ENCODE data around the gene ASAP2.

ASAP2 gene

GRCh38 chr2:9205963-9206948 is at the start of gene ASAP2:
Gene ASAP2, plus strand, starts transcription at chr2:9206812. Its CDS starts 293 bp downstream, at chr2:9207105.
- DNase-seq, result peak; percentile 21 to 40

GRCh38 chr2:9158786-9159779 is 47.5 kb upstream of the ASAP2 start:
- no peak for DNase-seq

DNA sequence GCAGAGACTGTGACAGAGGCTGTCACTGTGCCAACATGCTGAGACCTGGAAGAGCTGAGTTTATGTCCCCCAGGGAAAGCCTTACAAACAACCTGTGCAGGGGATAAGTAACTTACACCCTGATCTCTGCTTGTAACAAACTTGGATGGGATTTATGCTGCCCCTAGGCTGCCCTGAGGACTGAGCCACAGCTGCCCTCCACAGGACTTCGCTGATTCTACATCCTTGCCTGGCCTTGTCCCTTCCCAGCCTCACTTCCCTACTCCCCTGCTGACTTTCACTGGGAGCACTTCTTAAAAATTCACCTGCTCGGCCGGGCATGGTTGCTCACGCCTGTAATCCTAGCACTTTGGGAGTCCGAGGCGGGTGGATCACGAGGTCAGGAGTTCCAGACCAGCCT is 45.9 kb upstream of the ASAP2 start:
- DNase-seq, result no peak

GRCh38 chr2:9162841-9163240 is 43.8 kb upstream of the ASAP2 start:
- no peak for DNase-seq

- DNase-seq, result no peak
Observed at GRCh38 chr2:9163306-9164111, 43.1 kb upstream of the ASAP2 start.

GRCh38 chr2:9164112-9164608 is 42.5 kb upstream of the ASAP2 start:
- no peak for DNase-seq

- no peak for DNase-seq
Observed at GRCh38 chr2:9165625-9166024, 41.0 kb upstream of the ASAP2 start.

DNA sequence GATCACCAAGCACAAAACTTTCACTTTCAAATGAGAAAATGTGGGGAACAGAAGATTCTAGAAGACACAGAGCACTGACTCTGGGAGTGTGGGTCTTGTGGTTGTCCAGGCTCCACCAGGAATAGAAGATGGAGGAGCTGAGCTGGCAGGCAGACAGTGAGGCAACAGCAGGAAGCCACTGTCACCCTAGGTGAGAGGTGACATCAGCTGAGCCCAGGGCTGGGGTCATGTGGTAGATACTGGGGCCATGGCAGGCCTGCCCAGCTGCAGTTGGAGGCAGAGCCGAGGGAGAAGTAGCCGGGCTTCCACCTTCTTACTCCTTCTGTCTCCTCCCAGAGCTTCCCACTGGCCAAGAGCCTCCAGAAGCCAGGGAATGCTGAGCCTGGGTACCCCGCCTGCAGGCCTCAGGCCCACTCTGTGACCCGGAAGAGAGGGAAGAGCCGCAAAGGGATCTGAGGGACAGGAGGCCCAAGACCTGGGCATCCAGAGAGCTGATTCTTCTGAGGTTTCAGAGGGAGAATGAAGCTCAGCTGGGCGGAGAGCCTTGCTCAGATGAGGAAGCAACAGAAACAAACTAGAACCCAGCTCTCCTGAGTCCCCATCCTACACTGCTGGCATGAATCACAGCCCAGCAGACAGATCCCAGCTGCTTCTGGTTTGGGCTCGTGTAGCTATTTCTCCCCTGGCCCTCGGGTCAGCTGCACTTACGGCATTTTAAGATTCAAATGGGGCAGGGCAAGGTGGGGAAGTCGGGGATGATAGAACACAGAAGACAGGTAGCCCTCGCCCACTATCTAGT is 39.8 kb upstream of the ASAP2 start:
- no peak for DNase-seq

DNA sequence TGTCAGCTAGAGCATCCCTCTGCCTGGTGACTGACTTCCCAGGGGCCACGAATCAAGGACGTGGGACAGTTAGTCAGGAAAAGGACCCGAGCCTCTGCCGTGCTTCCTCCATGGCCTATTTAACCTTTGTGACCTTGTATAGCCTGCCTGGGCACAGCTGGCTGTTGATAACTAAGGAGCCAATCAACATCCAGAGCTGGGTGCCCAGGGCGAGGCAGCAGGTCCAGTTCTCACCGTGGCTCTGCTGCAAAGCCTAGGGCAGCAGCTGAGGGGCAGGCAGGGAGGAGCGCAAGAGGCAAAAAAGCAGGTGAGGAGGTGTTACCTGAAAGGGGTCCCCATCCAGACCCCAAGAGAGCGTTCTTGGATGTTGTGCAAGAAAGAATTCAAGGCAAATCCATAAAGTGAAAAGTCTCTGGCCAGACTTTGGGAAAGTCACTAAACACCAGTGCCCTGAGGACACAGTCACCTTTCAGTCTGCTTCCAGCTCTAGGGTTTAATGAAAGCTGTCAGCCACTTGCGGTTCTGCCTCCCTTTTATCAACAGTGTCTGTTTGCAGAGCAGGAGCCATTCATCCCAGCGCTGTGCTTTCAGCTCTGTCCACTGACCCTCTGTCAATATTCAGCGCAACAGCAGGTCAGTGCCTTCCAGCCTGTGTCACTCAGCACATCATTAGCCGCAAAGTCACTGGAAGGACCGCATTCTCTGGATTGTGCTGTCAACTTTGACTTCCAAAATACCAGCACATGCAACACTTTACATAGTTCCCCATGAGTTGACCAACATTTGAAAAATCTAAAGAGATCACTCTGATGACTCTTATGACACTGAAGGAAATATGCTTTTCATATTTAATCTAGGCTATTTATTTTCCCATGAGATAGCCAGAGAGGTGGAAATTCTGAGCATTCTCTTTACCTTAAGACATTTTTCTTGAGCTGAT is 38.6 kb upstream of the ASAP2 start:
- no peak for DNase-seq

- DNase-seq, result no peak
Observed at GRCh38 chr2:9168821-9169221, 37.8 kb upstream of the ASAP2 start.

DNA sequence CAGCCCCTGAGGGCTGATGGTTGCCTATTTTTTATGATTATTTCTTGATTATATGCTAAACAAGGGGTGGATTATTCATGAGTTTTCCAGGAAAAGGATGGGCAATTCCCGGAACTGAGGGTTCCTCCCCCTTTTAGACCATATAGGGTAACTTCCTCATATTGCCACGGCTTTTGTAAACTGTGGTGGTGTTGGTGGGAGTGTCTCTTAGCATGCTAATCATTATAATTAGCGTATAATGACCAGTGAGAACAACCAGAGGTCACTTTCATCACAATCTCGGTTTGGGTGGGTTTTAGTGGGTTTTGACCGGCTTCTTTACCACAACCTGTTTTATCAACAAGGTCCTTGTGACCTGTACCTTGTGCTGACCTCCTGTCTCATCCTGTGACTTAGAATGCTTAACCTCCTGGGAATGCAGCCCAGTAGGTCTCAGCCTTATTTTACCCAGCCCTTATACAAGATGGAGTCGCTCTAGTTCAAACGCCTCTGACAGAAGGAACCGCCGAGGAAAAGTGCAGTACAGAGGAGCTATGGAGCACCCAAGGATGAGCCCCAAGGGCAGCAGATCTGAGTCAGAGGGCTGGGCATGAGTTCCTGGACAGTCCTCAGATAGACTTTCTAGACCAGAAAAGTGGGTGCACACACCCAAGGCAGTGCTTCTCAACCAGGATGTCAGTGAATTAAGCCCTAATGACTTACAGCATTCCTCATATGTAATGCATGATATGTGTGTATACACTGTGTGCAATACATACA is 37.1 kb upstream of the ASAP2 start:
- no peak for DNase-seq

GRCh38 chr2:9170458-9171130 is 36.0 kb upstream of the ASAP2 start:
- DNase-seq, result no peak

DNA sequence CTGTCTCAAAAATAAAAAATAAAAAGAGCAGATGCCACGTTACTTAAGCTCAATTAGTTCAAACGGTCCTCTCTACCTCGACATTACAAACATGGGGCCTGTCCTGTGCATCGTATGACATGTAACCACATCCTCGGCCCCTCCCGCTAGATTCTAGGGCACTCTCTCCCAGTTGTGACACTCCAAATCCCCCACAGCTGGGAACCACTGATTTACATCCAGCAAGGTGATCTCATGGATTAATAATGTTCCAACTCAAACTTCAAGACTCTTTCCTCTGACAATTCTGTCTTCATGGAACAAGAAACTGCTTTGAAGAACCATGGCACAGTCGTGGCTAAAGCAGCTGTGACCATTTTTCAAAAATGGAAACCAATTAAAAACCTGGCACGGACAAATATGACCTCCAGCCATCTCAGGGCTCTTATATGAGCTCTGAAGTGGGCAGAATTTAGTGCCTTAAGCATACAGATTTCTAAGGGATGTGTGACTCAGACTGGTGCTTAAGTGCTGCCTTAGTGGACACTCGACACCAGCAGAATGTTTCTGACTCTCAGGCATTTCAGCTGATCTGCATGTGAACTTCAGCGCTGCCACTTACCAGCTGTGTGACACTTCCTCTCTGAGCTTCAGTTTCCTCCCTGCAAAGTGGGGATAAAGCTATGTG is 31.7 kb upstream of the ASAP2 start:
- no peak for DNase-seq

GRCh38 chr2:9178110-9178903 is 28.3 kb upstream of the ASAP2 start:
- DNase-seq, result no peak

GRCh38 chr2:9178904-9179571 is 27.6 kb upstream of the ASAP2 start:
- DNase-seq, result no peak

- no peak for DNase-seq
Observed at GRCh38 chr2:9179572-9180201, 26.9 kb upstream of the ASAP2 start.

Measured in AML-193 (cell line).